ENCODE results near the gene TTC12.

Gene TTC12, protein sequence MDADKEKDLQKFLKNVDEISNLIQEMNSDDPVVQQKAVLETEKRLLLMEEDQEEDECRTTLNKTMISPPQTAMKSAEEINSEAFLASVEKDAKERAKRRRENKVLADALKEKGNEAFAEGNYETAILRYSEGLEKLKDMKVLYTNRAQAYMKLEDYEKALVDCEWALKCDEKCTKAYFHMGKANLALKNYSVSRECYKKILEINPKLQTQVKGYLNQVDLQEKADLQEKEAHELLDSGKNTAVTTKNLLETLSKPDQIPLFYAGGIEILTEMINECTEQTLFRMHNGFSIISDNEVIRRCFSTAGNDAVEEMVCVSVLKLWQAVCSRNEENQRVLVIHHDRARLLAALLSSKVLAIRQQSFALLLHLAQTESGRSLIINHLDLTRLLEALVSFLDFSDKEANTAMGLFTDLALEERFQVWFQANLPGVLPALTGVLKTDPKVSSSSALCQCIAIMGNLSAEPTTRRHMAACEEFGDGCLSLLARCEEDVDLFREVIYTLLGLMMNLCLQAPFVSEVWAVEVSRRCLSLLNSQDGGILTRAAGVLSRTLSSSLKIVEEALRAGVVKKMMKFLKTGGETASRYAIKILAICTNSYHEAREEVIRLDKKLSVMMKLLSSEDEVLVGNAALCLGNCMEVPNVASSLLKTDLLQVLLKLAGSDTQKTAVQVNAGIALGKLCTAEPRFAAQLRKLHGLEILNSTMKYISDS

GRCh38 chr11:113314389-113315301, at the start of gene TTC12:
Gene TTC12 (plus strand): TSS chr11:113314583. CDS start chr11:113316258, 1,675 bp downstream.
- DNase-seq, result peak; percentile 41

GRCh38 chr11:113265362-113265761, 49.0 kb upstream of the TTC12 start:
- DNase-seq, result no peak

DNA sequence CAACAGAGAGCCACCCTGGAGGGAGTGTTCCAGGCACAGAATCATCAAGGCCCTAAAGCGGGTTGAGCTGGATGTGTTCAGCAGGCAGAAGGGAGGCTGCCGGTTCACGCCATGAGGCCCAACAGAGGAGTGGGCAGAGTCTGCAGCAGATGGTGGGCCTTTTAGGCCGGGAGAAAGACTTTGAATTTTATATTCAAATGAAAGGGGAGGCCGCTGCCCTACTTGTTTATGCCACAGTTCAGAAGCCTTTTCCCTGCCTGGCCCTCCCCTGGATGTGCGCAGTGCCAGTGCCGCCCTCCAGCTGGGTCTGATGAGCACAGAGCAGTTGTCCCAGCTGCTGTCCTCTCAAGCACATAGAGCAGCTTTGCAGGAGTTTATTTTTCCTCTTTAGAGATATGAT, 46.9 kb upstream of the TTC12 start:
- no peak for DNase-seq

GRCh38 chr11:113269096-113269495, 45.3 kb upstream of the TTC12 start:
- no peak for DNase-seq

GRCh38 chr11:113269636-113270035, 44.7 kb upstream of the TTC12 start:
- no peak for DNase-seq

GRCh38 chr11:113270080-113270479, 44.3 kb upstream of the TTC12 start:
- no peak for DNase-seq

DNA sequence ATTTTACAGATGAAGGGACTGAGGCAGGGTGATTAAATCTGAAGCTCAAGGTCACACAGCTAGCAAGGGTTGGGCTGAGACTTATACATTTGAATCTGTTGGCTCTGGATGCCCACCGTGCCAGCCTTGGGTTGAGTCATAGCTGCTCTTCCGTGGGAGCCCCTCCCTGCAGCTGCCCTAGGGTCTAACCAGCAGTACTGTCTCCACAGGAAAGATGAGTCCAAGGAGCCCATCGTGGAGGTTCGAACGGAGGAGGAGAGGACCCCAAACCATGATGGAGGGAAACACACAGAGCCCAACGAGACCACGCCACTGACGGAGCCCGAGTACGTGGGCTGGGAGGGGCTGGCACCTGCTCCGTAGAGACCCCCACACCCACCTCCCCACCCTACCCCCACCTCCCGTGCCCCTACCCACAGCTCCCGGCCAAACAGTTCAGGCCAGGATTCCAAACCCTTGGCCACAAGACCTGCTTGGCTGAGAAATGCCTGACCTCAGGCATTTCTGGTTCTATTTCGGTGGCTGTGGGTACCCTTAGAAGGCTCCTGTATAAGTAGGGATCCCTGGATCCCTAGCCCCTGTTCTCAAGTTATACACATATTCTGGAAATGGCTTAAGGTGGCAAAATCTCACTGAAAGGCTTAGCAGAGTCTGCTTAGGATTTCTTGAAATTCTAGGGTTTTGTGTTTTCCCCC, 42.7 kb upstream of the TTC12 start:
- DNase-seq, result no peak

DNA sequence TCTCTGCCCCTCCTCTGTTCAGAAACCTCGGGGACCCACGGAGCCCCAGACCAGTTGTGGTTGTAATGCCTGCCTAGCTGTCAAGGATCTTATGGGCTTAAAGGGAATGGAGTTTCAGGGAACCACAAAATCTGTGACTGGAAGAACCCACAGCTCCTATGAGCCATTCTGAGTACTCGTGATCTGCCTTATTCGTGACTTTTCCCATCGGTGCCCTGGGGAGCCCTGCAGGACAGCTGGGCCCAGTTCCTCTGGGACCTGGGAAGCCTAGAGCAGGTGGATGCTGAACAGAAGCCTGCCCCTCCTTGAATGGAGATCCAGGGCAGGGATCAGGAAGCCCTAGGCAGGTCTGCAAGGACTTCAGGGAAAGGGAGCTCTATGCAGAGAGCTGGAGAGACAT, 42.1 kb upstream of the TTC12 start:
- DNase-seq, result no peak

DNA sequence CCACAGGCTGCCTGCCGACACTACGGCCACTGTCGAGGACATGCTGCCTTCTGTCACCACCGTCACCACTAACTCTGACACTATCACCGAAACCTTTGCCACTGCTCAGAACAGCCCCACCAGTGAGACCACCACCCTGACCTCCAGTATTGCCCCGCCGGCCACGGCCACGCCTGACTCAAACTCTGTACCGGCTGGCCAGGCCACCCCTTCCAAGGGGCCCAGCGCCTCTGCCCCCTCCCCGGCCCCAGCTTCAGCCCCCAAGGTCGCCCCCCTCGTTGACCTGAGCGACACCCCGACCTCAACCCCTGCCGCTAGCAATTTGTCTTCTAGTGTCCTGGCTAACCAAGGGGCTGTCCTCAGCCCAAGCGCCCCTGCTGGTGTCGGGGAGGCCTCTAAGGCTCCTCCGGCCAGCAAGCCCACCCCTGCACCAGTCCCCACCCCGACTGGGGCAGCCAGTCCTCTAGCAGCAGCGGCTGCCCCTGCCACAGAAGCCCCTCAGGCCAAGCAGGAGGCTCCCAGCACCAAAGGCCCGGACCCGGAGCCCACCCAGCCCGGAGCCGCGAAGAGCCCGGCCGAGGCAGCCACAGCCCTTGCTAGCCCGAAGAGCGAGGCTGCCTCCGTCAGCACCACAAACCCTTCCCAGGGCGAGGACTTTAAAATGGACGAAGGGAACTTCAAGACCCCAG, 41.3 kb upstream of the TTC12 start:
- no peak for DNase-seq

- no peak for DNase-seq
Measured at GRCh38 chr11:113273720-113274119, 40.7 kb upstream of the TTC12 start.

GRCh38 chr11:113274713-113275582, 39.4 kb upstream of the TTC12 start:
- no peak for DNase-seq

- no peak for DNase-seq
Measured at GRCh38 chr11:113275602-113276001, 38.8 kb upstream of the TTC12 start.

DNA sequence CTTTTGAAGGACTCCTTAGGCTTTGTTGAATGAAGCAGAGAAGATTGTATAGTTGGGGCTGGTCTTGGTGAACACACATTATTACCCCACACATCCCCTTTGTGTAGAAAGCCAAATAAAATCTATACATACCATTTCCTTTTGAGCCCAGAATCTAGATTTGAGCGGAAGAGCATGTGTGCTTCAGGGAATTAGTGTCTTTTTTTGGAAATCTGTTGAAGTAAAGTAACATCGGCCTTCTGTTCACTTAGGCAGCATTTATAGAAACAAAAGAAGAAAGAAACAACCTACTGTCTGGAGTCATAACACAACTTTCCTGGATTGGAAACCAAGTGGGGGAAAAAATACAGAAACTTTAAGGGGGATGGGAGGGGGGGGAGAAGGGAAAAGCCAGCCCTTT, 37.9 kb upstream of the TTC12 start:
- DNase-seq, result no peak

- DNase-seq, result no peak
Measured at GRCh38 chr11:113277907-113278306, 36.5 kb upstream of the TTC12 start.

- no peak for DNase-seq
Measured at GRCh38 chr11:113278481-113278880, 35.9 kb upstream of the TTC12 start.

- no peak for DNase-seq
Measured at GRCh38 chr11:113278925-113279324, 35.5 kb upstream of the TTC12 start.

GRCh38 chr11:113279591-113279990, 34.8 kb upstream of the TTC12 start:
- no peak for DNase-seq

DNA sequence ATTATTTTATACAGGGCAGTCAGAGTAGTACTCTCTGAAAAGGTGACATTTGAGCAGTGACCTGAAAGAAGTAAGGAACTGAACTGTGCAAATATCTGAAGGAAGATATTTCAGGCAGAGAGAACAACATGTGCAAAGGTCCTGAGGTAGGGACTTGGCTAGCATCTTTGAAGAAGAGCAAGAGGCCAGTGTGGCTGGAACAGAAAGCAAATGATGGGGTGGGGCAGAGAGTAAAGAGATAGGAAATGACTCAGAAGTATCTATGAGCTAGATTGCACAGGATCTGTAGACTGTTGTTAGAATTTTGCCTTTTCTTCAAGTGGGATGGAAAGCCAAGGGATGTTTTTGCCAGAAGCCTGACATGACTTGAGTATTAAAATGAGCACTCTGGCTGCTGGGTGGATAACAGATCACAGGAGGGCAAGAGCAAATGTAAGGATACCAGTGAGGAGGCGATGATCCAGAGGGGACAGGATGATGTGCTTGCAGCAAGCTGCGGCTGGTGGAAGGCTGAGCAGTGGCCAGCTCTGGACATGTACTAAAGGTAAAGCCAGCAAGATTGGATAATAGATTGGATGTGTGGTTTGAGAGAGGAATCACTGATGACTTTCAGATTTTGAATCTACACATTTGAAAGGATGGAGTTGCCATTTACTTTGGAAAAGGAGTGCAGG, 33.2 kb upstream of the TTC12 start:
- no peak for DNase-seq

DNA sequence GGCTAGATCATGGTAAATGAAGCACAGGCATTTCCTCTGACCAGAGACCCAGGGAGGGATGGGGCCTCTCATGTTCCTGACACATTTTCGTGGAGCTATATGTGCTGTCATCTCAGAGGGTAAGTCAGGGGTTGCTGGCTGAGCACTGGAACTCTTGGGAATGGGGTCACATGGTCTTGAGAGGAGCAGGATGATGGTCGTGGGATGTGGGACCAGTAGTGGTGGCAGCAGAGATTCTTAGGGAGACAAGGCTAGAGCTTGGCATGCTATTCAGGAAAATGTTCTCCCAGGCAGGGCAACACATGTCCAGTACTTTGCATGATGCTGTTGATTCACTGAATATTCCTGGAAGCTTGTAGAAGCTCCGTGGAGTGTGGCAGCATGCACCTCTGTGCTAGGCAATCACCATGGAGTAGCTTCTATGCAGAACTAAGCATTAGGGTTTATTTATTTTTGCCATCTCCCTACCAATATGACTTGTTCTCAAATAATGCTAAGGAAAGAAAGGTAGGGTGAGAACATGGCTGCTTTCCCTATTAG, 31.4 kb upstream of the TTC12 start:
- no peak for DNase-seq

- DNase-seq, result no peak
Measured at GRCh38 chr11:113283881-113284280, 30.5 kb upstream of the TTC12 start.
